Measurements from ENCODE around the gene SRSF8.
"Not testable (repeated sequence)": the region's sequence is repeated elsewhere in the genome, so short reads cannot be mapped to it uniquely, and the experiment has no call there.

Gene SRSF8

DNA sequence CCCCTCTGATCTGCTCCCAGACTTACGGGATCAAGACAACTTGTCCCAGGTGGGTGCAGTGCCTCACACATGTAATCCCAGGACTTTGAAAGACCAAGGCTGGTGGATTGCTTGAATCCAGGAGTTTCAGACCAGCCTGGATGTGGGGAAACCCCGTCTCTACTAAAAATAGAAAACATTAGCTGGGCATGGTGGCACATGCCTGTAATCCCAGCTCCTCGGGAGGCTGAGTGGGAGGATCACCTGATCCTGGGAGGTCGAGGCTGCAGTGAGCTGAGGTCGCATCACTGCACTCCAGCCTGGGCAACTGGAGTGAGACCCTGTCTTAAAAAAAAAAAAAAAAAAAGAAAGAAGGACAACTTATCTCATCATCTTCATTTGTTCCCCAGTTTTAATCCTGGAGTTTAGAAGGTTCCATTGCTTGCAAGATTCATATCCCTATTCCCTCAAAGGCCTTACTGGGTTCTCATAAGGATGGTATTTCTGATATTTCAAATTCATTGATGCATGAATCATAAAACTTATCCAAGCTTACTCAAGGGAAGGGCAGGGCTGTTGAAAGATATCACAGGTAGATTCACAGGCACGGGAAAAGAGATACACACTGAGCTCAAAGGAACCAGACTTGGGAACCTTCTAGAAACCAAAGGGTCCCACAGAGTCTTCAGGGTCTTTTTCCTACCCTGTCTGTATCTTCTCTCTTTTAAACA lies 37.6 kb downstream of the SRSF8 start:
- H3K4me1 ChIP-seq (ENCODE audit: control insufficient read depth in 1 of 2, insufficient read depth in 2 of 2, low read length in 2 of 2) = peaks cover 1% of the 10 kb centered on the region in 2 donors
- no peaks in the 10 kb centered on the region for H3K9me3 ChIP-seq (ENCODE audit: control insufficient read depth in 1 of 2, low read length in 2 of 2)
- no peak overlapping the region for H3K9ac ChIP-seq (ENCODE audit: low read depth in 1 of 2, low read length in 2 of 2)
- no peak overlapping the region for H3K4me3 ChIP-seq (ENCODE audit: low read depth in 1 of 2, low read length in 2 of 2)
- H3K36me3 ChIP-seq (ENCODE audit: control insufficient read depth in 1 of 2, insufficient read depth in 2 of 2, low read length in 2 of 2) = peaks cover 0 to under 1% of the 10 kb centered on the region in 2 donors
- H3K27ac ChIP-seq (ENCODE audit: low read depth, low read length) = no peak overlapping the region
- H3K27me3 ChIP-seq (ENCODE audit: control insufficient read depth in 1 of 2, insufficient read depth in 2 of 2, low read length in 2 of 2) = no peaks in the 10 kb centered on the region

DNA sequence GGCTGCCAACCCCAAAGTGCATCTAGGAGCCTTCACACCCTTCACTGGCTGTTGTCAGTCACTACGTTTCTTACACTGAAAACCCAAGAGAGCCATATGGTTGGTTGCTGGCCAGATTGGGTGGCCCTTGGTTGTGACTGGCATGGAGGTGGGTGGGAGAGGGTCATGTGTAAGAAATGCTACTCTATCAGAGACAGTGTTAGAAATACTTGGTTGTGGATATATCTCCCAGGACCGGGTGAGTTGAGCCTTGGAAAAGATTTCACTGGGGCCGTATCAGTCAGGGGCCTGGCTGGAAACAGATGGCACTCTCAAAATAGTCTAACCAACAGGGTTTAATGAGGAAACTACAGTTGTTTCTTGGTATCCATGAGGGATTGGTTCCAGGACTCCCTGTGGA lies 38.1 kb downstream of the SRSF8 start:
- Histone ChIP-seq H3K4me3 (ENCODE audit: low read depth in 1 of 2, low read length in 2 of 2) (no peak overlapping the region), H3K36me3 (ENCODE audit: control insufficient read depth in 1 of 2, insufficient read depth in 2 of 2, low read length in 2 of 2) (peaks cover 3 to 5% of the 10 kb centered on the region in 2 donors), H3K9me3 (ENCODE audit: control insufficient read depth in 1 of 2, low read length in 2 of 2) (no peaks in the 10 kb centered on the region), H3K27ac (ENCODE audit: low read depth, low read length) (no peak overlapping the region), H3K27me3 (ENCODE audit: control insufficient read depth in 1 of 2, insufficient read depth in 2 of 2, low read length in 2 of 2) (no peaks in the 10 kb centered on the region), H3K4me1 (ENCODE audit: control insufficient read depth in 1 of 2, insufficient read depth in 2 of 2, low read length in 2 of 2) (no peaks in the 10 kb centered on the region), H3K9ac (ENCODE audit: low read depth in 1 of 2, low read length in 2 of 2) (no peak overlapping the region)

- Histone ChIP-seq H3K36me3 (ENCODE audit: control insufficient read depth in 1 of 2, insufficient read depth in 2 of 2, low read length in 2 of 2) (peaks cover 3 to 5% of the 10 kb centered on the region in 2 donors), H3K9me3 (ENCODE audit: control insufficient read depth in 1 of 2, low read length in 2 of 2) (no peaks in the 10 kb centered on the region), H3K4me3 (ENCODE audit: low read depth in 1 of 2, low read length in 2 of 2) (no peak overlapping the region), H3K27ac (ENCODE audit: low read depth, low read length) (no peak overlapping the region), H3K27me3 (ENCODE audit: control insufficient read depth in 1 of 2, insufficient read depth in 2 of 2, low read length in 2 of 2) (no peaks in the 10 kb centered on the region), H3K9ac (ENCODE audit: low read depth in 1 of 2, low read length in 2 of 2) (no peak overlapping the region), H3K4me1 (ENCODE audit: control insufficient read depth in 1 of 2, insufficient read depth in 2 of 2, low read length in 2 of 2) (no peaks in the 10 kb centered on the region)
Measured at GRCh38 chr11:95108159-95108611, 41.5 kb downstream of the SRSF8 start.

DNA sequence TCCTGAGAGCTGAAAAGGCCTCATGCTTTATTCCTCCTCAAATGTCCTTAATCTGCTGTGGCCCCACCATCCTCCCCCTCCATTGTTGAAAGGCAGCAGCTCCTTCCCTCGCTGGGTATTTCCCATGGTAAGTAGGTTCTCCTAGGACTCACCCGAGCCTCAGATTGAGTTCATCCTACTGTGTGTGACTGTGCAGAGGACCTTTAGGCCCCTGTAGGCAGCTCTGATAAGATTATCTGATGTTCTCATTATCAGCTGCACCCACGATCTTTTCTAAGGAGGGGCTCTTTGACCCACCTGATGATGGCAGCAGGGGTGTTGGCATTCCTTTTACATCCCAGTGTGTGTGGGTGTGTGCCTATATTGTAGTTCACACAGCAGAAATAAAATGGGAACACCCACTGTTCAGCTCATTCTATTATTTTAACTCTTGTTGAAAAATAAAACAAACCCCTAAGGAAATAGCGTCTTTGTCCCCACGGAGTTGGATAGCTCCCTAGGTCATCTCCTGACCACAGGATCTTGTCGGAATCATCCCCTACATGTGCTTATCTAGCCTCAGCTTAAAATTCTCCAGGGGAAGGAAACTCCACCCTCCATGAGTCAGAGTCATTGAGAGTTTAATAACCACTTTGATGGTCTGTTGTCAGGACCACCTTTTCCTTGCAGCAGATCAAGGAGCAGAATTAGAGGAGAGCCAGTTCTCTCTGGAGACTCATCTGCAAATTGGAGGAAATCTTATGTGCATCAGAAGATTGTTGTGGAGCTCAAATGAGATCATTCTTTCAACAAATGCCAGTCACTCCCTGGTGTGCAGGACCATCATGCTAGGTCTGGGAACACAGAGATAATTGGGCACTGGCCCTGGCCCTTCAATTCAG lies 42.2 kb downstream of the SRSF8 start:
- Histone ChIP-seq H3K27me3 (ENCODE audit: control insufficient read depth in 1 of 2, insufficient read depth in 2 of 2, low read length in 2 of 2) (no peaks in the 10 kb centered on the region), H3K4me3 (ENCODE audit: low read depth in 1 of 2, low read length in 2 of 2) (no peak overlapping the region), H3K27ac (ENCODE audit: low read depth, low read length) (no peak overlapping the region), H3K9ac (ENCODE audit: low read depth in 1 of 2, low read length in 2 of 2) (no peak overlapping the region), H3K4me1 (ENCODE audit: control insufficient read depth in 1 of 2, insufficient read depth in 2 of 2, low read length in 2 of 2) (no peaks in the 10 kb centered on the region), H3K9me3 (ENCODE audit: control insufficient read depth in 1 of 2, low read length in 2 of 2) (no peaks in the 10 kb centered on the region), H3K36me3 (ENCODE audit: control insufficient read depth in 1 of 2, insufficient read depth in 2 of 2, low read length in 2 of 2) (peaks cover 3 to 5% of the 10 kb centered on the region in 2 donors)

GRCh38 chr11:95111471-95111870 lies 44.8 kb downstream of the SRSF8 start:
- H3K36me3 ChIP-seq (ENCODE audit: control insufficient read depth in 1 of 2, insufficient read depth in 2 of 2, low read length in 2 of 2); H3K9ac ChIP-seq (ENCODE audit: low read depth in 1 of 2, low read length in 2 of 2); H3K4me3 ChIP-seq (ENCODE audit: low read depth in 1 of 2, low read length in 2 of 2); H3K9me3 ChIP-seq (ENCODE audit: control insufficient read depth in 1 of 2, low read length in 2 of 2); H3K27ac ChIP-seq (ENCODE audit: low read depth, low read length); H3K27me3 ChIP-seq (ENCODE audit: control insufficient read depth in 1 of 2, insufficient read depth in 2 of 2, low read length in 2 of 2); H3K4me1 ChIP-seq (ENCODE audit: control insufficient read depth in 1 of 2, insufficient read depth in 2 of 2, low read length in 2 of 2): not testable (repeated sequence)

DNA sequence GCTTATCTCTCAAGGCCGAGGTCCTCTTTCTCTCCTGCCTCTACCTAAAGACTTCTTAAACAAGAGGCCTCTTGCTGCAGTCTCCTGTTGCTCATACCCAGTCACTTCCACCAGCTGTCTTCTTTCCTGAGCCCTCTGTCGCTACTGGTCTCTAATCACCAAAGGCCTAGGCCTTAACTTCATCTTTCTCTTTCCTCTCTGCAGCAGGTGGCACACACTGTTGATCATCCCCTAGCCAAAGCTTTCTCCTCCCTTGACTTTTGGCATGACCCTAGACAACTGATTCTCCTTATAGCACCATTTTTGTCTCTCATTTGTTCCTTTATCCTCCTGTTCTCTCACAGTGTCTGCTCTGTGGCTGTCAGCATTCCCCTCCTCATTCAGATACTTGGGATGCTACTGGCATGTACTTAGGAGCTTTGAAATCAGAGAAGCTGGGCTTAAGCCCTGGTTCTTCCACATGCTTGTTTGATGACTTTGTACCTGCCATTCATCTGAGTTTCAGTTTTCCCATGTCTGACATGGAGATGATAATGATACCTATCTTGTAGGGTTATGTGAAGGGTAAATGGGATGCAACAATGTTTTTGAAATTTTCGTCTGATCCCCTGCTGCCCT lies 45.3 kb downstream of the SRSF8 start:
- no peak overlapping the region for H3K4me3 ChIP-seq (ENCODE audit: low read depth in 1 of 2, low read length in 2 of 2)
- H3K9ac ChIP-seq (ENCODE audit: low read depth in 1 of 2, low read length in 2 of 2) = no peak overlapping the region
- H3K9me3 ChIP-seq (ENCODE audit: control insufficient read depth in 1 of 2, low read length in 2 of 2) = no peaks in the 10 kb centered on the region
- no peaks in the 10 kb centered on the region for H3K27me3 ChIP-seq (ENCODE audit: control insufficient read depth in 1 of 2, insufficient read depth in 2 of 2, low read length in 2 of 2)
- no peak overlapping the region for H3K27ac ChIP-seq (ENCODE audit: low read depth, low read length)
- no peaks in the 10 kb centered on the region for H3K4me1 ChIP-seq (ENCODE audit: control insufficient read depth in 1 of 2, insufficient read depth in 2 of 2, low read length in 2 of 2)
- H3K36me3 ChIP-seq (ENCODE audit: control insufficient read depth in 1 of 2, insufficient read depth in 2 of 2, low read length in 2 of 2) = peaks cover 3 to 5% of the 10 kb centered on the region in 2 donors

DNA sequence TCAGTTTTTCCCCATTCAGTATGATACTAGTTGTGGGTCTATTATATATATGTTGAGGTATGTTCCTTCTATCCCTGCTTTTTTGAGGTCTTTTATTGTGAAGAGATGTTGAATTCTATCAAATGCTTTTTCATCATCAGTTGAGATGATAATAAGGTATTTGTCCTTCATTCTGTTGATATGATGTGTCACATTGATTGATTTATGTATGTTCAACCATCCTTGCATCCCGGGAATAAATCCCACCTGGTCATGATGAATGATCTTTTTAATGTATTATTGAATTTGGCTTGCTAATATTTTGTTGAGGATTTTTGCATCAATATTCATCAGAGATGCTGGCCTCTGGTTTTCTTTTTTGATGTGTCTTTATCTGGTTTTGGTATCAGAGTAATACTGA lies 48.9 kb downstream of the SRSF8 start:
- no peaks in the 10 kb centered on the region for H3K9me3 ChIP-seq (ENCODE audit: control insufficient read depth in 1 of 2, low read length in 2 of 2)
- no peaks in the 10 kb centered on the region for H3K4me1 ChIP-seq (ENCODE audit: control insufficient read depth in 1 of 2, insufficient read depth in 2 of 2, low read length in 2 of 2)
- no peaks in the 10 kb centered on the region for H3K36me3 ChIP-seq (ENCODE audit: control insufficient read depth in 1 of 2, insufficient read depth in 2 of 2, low read length in 2 of 2)
- H3K4me3 ChIP-seq (ENCODE audit: low read depth in 1 of 2, low read length in 2 of 2) = no peak overlapping the region
- no peak overlapping the region for H3K27ac ChIP-seq (ENCODE audit: low read depth, low read length)
- H3K27me3 ChIP-seq (ENCODE audit: control insufficient read depth in 1 of 2, insufficient read depth in 2 of 2, low read length in 2 of 2) = no peaks in the 10 kb centered on the region
- H3K9ac ChIP-seq (ENCODE audit: low read depth in 1 of 2, low read length in 2 of 2) = no peak overlapping the region

DNA sequence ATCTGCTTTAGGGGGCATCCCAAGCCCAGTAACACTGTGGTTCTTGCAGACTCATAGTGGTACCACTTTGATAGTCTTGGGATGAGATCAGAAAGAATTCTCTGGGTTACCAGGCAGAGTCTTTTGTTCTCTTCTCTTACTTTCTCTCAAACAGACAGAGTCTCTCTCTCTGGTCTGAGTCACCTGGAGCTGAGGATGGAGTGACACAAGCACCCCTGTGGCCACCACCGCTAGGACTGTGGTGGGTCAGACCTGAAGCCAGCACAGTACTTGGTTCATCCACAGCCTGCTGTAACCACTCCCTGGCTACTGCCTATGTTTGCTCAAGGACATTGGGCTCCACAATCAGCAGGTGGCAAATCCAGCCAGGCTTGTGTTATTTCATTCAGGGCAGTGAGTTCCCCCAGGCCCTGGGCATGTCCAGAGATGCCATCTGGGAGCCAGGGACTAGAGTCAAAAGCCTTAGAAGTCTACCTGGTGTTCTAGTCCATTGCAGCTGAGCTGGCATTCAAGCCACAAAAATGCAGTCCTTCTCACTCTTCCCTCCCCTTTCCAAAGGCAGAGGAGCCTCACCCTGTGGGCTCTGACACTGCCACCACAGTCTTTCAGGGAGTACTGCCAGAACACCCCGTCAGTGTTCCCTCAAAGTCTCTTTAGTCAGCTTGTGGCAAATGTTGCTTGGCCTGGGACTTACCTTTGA lies 52.8 kb downstream of the SRSF8 start:
- Histone ChIP-seq H3K4me1 (ENCODE audit: control insufficient read depth in 1 of 2, insufficient read depth in 2 of 2, low read length in 2 of 2) (no peaks in the 10 kb centered on the region), H3K36me3 (ENCODE audit: control insufficient read depth in 1 of 2, insufficient read depth in 2 of 2, low read length in 2 of 2) (no peaks in the 10 kb centered on the region), H3K27me3 (ENCODE audit: control insufficient read depth in 1 of 2, insufficient read depth in 2 of 2, low read length in 2 of 2) (no peaks in the 10 kb centered on the region), H3K9ac (ENCODE audit: low read depth in 1 of 2, low read length in 2 of 2) (no peak overlapping the region), H3K4me3 (ENCODE audit: low read depth in 1 of 2, low read length in 2 of 2) (no peak overlapping the region), H3K9me3 (ENCODE audit: control insufficient read depth in 1 of 2, low read length in 2 of 2) (no peaks in the 10 kb centered on the region), H3K27ac (ENCODE audit: low read depth, low read length) (no peak overlapping the region)
